Caco-2 (cell line): ENCODE measurements around the gene PTGDR. TPM values are rescaled to one million over a fixed set of nuclear protein-coding genes. Genes with fewer than 3 reads are reported as not detected.

Source experiments
- BruUV-seq: library from RNA; stranded (reverse); fragments of 400-500 nt; replicated peaks from 2 replicates; lab custom pipeline; 2021; lab: Mats Ljungman, UMichigan
- CTCF ChIA-PET: fragments of 300-600 bp; sonication (Branson Sonifier 250); formaldehyde crosslinking; loops from one replicate; lab custom pipeline; 2022; ENCODE audit warnings: antibody characterized with exemption; lab: Charles Lee
- POLR2A ChIA-PET: fragments of 300-600 bp; sonication (Branson Sonifier 250); formaldehyde crosslinking; loops from one replicate; lab custom pipeline; 2022; ENCODE audit warnings: antibody characterized with exemption; lab: Charles Lee
- DNase-seq, 2 experiments: peaks; one replicate each; pipeline versions ENCODE4 v3.0.0 to v3.0.0-alpha.2; 2020 to 2022
- H3K27me3 ChIP-seq: replicated peaks from 2 replicates; pipeline ENCODE4 v1.6.0; 2011; ENCODE audit warnings: low read length; ENCODE audit not compliant: control insufficient read depth, insufficient read depth
- H3K36me3 ChIP-seq: 2 replicates; pipeline ENCODE4 v1.5.1; 2011; ENCODE audit warnings: low read length; ENCODE audit not compliant: control insufficient read depth, insufficient read depth
- H3K4me1 ChIP-seq: fragments of 250-450 bp; sonication (Bioruptor Pico); 2 replicates; pipeline ENCODE4 v1.5.1; 2020; ENCODE audit warnings: mild to moderate bottlenecking
- H3K4me3 ChIP-seq: 2 replicates; pipeline ENCODE4 v1.5.1; 2011; ENCODE audit warnings: low read depth, mild to moderate bottlenecking, control low read depth, low read length
- H3K9me3 ChIP-seq: fragments of 250-450 bp; sonication (Bioruptor Pico); 2 replicates; pipeline ENCODE4 v1.5.1; 2020; ENCODE audit warnings: mild to moderate bottlenecking, moderate library complexity
- H3K27ac Mint-ChIP-seq: one replicate; pipeline ENCODE4 v1.8.0; 2022; ENCODE audit warnings: mixed read lengths; ENCODE audit not compliant: unreplicated experiment
- H3K27me3 Mint-ChIP-seq: one replicate; pipeline ENCODE4 v1.8.0; 2022; ENCODE audit warnings: mixed read lengths; ENCODE audit not compliant: insufficient read depth, unreplicated experiment
- H3K36me3 Mint-ChIP-seq: one replicate; pipeline ENCODE4 v1.8.0; 2022; ENCODE audit warnings: mild to moderate bottlenecking, mixed read lengths; ENCODE audit not compliant: insufficient read depth, unreplicated experiment
- H3K4me1 Mint-ChIP-seq: one replicate; pipeline ENCODE4 v1.8.0; 2022; ENCODE audit warnings: low read depth, mixed read lengths; ENCODE audit not compliant: unreplicated experiment
- H3K4me3 Mint-ChIP-seq: one replicate; pipeline ENCODE4 v1.8.0; 2022; ENCODE audit warnings: mild to moderate bottlenecking, moderate library complexity, mixed read lengths; ENCODE audit not compliant: unreplicated experiment
- H3K9me3 Mint-ChIP-seq: one replicate; pipeline ENCODE4 v1.8.0; 2022; ENCODE audit warnings: mixed read lengths; ENCODE audit not compliant: unreplicated experiment
- intact Hi-C: fragments of 100-400 bp; cut with micrococcal nuclease; formaldehyde crosslinking; loops from one replicate; pipeline ENCODE4 v1.10.0; 2022; ENCODE audit not compliant: unreplicated experiment
- total RNA-seq: library from RNA; stranded (reverse); gene quantifications from 2 replicates; pipeline ENCODE4 v1.2.3, GENCODE V29; 2022
- TF ChIP-seq, protein P1 (sequence below), 2 experiments: fragments of 200-600 bp in 1 of 2; IDR thresholded peaks; 1 replicate in 1 of 2; 2 replicates in 1 of 2; pipeline versions ENCODE4 v1.5.1 to v1.8.0; 2011 to 2022; ENCODE audit warnings: antibody characterized with exemption in 1 of 2, control low read depth in 1 of 2, inconsistent platforms in 1 of 2, low read depth in 1 of 2, low read length in 1 of 2, mild to moderate bottlenecking in 1 of 2, moderate library complexity in 1 of 2; ENCODE audit not compliant: insufficient read depth in 1 of 2, severe bottlenecking in 1 of 2, unreplicated experiment in 1 of 2

The PTGDR gene
- total RNA-seq, 1 experiment from 2014 or later = 0.41 TPM

DNA sequence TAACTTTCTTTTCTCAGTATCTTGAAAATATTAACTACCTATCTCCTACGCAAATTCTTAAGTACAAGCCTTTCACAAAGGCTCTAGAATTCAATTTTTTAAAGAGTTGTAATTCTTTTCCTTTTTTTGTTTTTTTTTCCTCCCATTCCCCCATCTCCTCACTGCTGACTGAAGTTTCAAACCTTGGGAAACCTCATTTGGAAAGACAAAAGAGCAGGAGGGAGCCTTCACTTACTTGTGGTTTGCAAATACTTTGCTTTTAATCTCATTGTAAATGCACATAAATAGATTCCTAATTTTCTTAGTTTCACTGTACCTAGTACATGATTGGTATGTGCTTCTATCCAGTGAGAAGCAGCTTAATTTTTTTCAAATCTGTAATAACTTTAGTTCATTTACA lies 15.8 kb upstream of the PTGDR start:
- intact Hi-C loops = no loop called here
- ChIA-PET CTCF (no interaction called here), POLR2A (no interaction called here)
- Mint-ChIP-seq H3K9me3 (peaks cover 25% of the 10 kb centered on the region), H3K4me3 (no peak overlapping the region), H3K36me3 (no peaks in the 10 kb centered on the region), H3K27ac (no peak overlapping the region), H3K4me1 (no peaks in the 10 kb centered on the region), H3K27me3 (peaks cover 5% of the 10 kb centered on the region)
- H3K27me3 ChIP-seq = no peaks in the 10 kb centered on the region
- TF ChIP-seq, protein P1, sequence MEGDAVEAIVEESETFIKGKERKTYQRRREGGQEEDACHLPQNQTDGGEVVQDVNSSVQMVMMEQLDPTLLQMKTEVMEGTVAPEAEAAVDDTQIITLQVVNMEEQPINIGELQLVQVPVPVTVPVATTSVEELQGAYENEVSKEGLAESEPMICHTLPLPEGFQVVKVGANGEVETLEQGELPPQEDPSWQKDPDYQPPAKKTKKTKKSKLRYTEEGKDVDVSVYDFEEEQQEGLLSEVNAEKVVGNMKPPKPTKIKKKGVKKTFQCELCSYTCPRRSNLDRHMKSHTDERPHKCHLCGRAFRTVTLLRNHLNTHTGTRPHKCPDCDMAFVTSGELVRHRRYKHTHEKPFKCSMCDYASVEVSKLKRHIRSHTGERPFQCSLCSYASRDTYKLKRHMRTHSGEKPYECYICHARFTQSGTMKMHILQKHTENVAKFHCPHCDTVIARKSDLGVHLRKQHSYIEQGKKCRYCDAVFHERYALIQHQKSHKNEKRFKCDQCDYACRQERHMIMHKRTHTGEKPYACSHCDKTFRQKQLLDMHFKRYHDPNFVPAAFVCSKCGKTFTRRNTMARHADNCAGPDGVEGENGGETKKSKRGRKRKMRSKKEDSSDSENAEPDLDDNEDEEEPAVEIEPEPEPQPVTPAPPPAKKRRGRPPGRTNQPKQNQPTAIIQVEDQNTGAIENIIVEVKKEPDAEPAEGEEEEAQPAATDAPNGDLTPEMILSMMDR (IDR thresholded peaks at IDR 0.05; ENCODE audit: insufficient read depth in 1 of 2, low read depth in 1 of 2, low read length in 1 of 2, severe bottlenecking in 1 of 2, unreplicated experiment in 1 of 2) = no peak
- H3K36me3 ChIP-seq = no peaks in the 10 kb centered on the region; the same call in 1 of the 2 replicates
- no peaks in the 10 kb centered on the region for H3K9me3 ChIP-seq
- DNase-seq = no peak
- H3K4me1 ChIP-seq = no peaks in the 10 kb centered on the region
- no TSS peak for BruUV-seq
- H3K4me3 ChIP-seq = no peak overlapping the region

DNA sequence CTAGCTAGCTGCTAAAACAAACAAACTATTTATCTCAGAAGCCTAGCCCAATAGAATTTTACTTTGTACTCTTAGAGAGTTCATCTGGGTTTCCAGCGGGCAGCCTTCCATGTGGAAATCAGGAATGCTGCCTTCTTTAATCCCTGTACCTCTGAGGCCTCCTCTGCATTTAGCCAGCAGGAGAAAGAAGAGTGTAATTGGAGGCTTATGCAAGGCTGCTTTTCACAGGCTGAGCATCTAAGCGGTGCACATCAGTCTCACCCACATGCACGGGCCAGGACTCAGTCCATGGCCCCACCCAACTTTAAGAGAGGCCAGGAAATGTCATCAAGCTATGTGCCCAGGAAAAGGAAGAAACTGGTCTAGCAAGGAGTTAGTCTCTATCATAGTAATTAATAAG lies 14.0 kb upstream of the PTGDR start:
- DNase-seq = no peak
- ChIA-PET CTCF (no interaction called here), POLR2A (no interaction called here)
- H3K36me3 Mint-ChIP-seq = no peaks in the 10 kb centered on the region
- no peaks in the 10 kb centered on the region for H3K4me1 Mint-ChIP-seq
- H3K27ac Mint-ChIP-seq = no peak overlapping the region
- no peak overlapping the region for H3K4me3 Mint-ChIP-seq
- no TSS peak for BruUV-seq
- intact Hi-C loops = no loop called here
- Histone ChIP-seq H3K27me3 (no peaks in the 10 kb centered on the region), H3K9me3 (no peaks in the 10 kb centered on the region), H3K4me3 (no peak overlapping the region), H3K36me3 (no peaks in the 10 kb centered on the region), H3K4me1 (no peaks in the 10 kb centered on the region)
- peaks cover 5% of the 10 kb centered on the region for H3K27me3 Mint-ChIP-seq
- peaks cover 12% of the 10 kb centered on the region for H3K9me3 Mint-ChIP-seq
- TF ChIP-seq, protein P1 (IDR thresholded peaks at IDR 0.05; ENCODE audit: insufficient read depth in 1 of 2, low read depth in 1 of 2, low read length in 1 of 2, severe bottlenecking in 1 of 2, unreplicated experiment in 1 of 2) = no peak

DNA sequence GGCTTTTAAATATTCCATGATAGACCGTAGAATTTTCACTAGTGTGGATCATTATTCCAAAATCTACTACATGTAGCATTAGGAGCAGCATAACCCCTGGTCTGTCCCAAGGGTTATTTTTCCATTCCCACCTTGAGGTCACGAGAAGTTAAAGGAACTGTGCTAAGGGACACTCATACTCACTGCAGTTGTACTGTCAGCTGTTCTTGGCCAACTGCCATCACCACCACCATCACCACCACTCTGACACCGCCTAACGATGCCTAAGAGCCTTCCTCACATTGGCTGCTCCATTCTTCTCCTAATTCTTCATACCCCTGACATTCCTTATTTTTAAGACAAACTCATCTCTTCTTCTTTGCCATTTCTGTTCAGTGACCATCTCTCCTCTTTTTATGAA lies 13.4 kb upstream of the PTGDR start:
- no peaks in the 10 kb centered on the region for H3K36me3 Mint-ChIP-seq
- no peak for DNase-seq
- peaks cover 5% of the 10 kb centered on the region for H3K27me3 Mint-ChIP-seq
- ChIA-PET POLR2A (no interaction called here), CTCF (no interaction called here)
- H3K4me3 Mint-ChIP-seq = no peak overlapping the region
- TF ChIP-seq, protein P1 (IDR thresholded peaks at IDR 0.05; ENCODE audit: insufficient read depth in 1 of 2, low read depth in 1 of 2, low read length in 1 of 2, severe bottlenecking in 1 of 2, unreplicated experiment in 1 of 2) = no peak
- H3K27ac Mint-ChIP-seq = no peak overlapping the region
- no peaks in the 10 kb centered on the region for H3K9me3 ChIP-seq
- H3K4me1 ChIP-seq = no peaks in the 10 kb centered on the region
- BruUV-seq = no TSS peak
- H3K4me3 ChIP-seq = no peak overlapping the region
- H3K27me3 ChIP-seq = no peaks in the 10 kb centered on the region
- no peaks in the 10 kb centered on the region for H3K4me1 Mint-ChIP-seq
- no peaks in the 10 kb centered on the region for H3K36me3 ChIP-seq
- intact Hi-C loops = no loop called here
- peaks cover 12% of the 10 kb centered on the region for H3K9me3 Mint-ChIP-seq
